ENCODE data around the gene TRIM25.

Gene TRIM25

GRCh38 chr17:56925088-56925487 lies 11.2 kb upstream of the TRIM25 start:
- no peak for DNase-seq

GRCh38 chr17:56919717-56920116 lies 5.9 kb upstream of the TRIM25 start:
- no peak for DNase-seq

- no peak for DNase-seq
Observed at GRCh38 chr17:56918916-56919315, 5.1 kb upstream of the TRIM25 start.

GRCh38 chr17:56917559-56918296 lies 3.9 kb upstream of the TRIM25 start:
- no peak for DNase-seq

- DNase-seq = no peak
Observed at GRCh38 chr17:56914581-56915273, 878 bp upstream of the TRIM25 start.

- DNase-seq = peak; percentile 68
Observed at GRCh38 chr17:56913353-56913866, 439 bp downstream of the TRIM25 start.

GRCh38 chr17:56913000-56913311 lies 893 bp downstream of the TRIM25 start:
- no peak for DNase-seq

GRCh38 chr17:56912105-56912999 lies 1.5 kb downstream of the TRIM25 start:
- DNase-seq = no peak

GRCh38 chr17:56910509-56911235 lies 3.2 kb downstream of the TRIM25 start:
- no peak for DNase-seq

- no peak for DNase-seq
Observed at GRCh38 chr17:56909742-56910508, 3.9 kb downstream of the TRIM25 start.

- DNase-seq = no peak
Observed at GRCh38 chr17:56908001-56908542, 5.8 kb downstream of the TRIM25 start.

- no peak for DNase-seq
Observed at GRCh38 chr17:56903560-56903959, 10.3 kb downstream of the TRIM25 start.

- DNase-seq = no peak
Observed at GRCh38 chr17:56902348-56902747, 11.5 kb downstream of the TRIM25 start.

GRCh38 chr17:56899403-56899802 lies 14.4 kb downstream of the TRIM25 start:
- no peak for DNase-seq

GRCh38 chr17:56898874-56899273 lies 15.0 kb downstream of the TRIM25 start:
- DNase-seq = no peak

GRCh38 chr17:56897646-56898424 lies 16.0 kb downstream of the TRIM25 start:
- no peak for DNase-seq

GRCh38 chr17:56896968-56897359 lies 16.9 kb downstream of the TRIM25 start:
- DNase-seq = no peak

- DNase-seq = no peak
Observed at GRCh38 chr17:56896217-56896967, 17.5 kb downstream of the TRIM25 start.

GRCh38 chr17:56894859-56895455 lies 18.9 kb downstream of the TRIM25 start:
- DNase-seq = no peak

- DNase-seq = no peak
Observed at GRCh38 chr17:56893503-56893902, 20.3 kb downstream of the TRIM25 start.

Measured in NCI-H748 treated with DMSO at 0.1 percent for 48 hours (cell line).